ENCODE results near the gene PIP5K1C.

PIP5K1C gene

GRCh38 chr19:3730457-3730958 lies 30.2 kb upstream of the PIP5K1C start:
- no peak for DNase-seq (ENCODE audit: low read depth)
- no peak for TF ChIP-seq CTCF (IDR thresholded peaks at IDR 0.05; ENCODE audit: low read length, missing control alignments)
- no peak overlapping the region for H3K4me3 ChIP-seq (replicated peaks; ENCODE audit: low read depth, low read length)

GRCh38 chr19:3725640-3726310 lies 25.5 kb upstream of the PIP5K1C start:
- no peak for DNase-seq (ENCODE audit: low read depth)
- H3K4me3 ChIP-seq (replicated peaks; ENCODE audit: low read depth, low read length), result no peak overlapping the region

GRCh38 chr19:3725121-3725520 lies 24.9 kb upstream of the PIP5K1C start:
- no peak for TF ChIP-seq CTCF (IDR thresholded peaks at IDR 0.05; ENCODE audit: low read length, missing control alignments)
- no peak overlapping the region for H3K4me3 ChIP-seq (replicated peaks; ENCODE audit: low read depth, low read length)
- no peak for DNase-seq (ENCODE audit: low read depth)

More at GRCh38 chr19:3725640-3726310, 25.5 kb upstream of the PIP5K1C start:
- TF ChIP-seq CTCF (IDR thresholded peaks at IDR 0.05; ENCODE audit: low read length, missing control alignments), result no peak

- H3K4me3 ChIP-seq (replicated peaks; ENCODE audit: low read depth, low read length), result no peak overlapping the region
Measured at GRCh38 chr19:3723883-3724282, 23.6 kb upstream of the PIP5K1C start.

GRCh38 chr19:3723110-3723488 lies 22.8 kb upstream of the PIP5K1C start:
- no peak for DNase-seq (ENCODE audit: low read depth)
- H3K4me3 ChIP-seq (replicated peaks; ENCODE audit: low read depth, low read length), result no peak overlapping the region
- TF ChIP-seq CTCF (IDR thresholded peaks at IDR 0.05; ENCODE audit: low read length, missing control alignments), result no peak

More at GRCh38 chr19:3723883-3724282, 23.6 kb upstream of the PIP5K1C start:
- no peak for DNase-seq (ENCODE audit: low read depth)
- TF ChIP-seq CTCF (IDR thresholded peaks at IDR 0.05; ENCODE audit: low read length, missing control alignments), result no peak

GRCh38 chr19:3722443-3723109 lies 22.3 kb upstream of the PIP5K1C start:
- DNase-seq (ENCODE audit: low read depth), result no peak
- H3K4me3 ChIP-seq (replicated peaks; ENCODE audit: low read depth, low read length), result no peak overlapping the region
- no peak for TF ChIP-seq CTCF (IDR thresholded peaks at IDR 0.05; ENCODE audit: low read length, missing control alignments)
